HG02973 (cell line): Measurements from ENCODE around the gene CDC6.

ENCODE experiments used
- ATAC-seq: cut with Tn5 transposase; IDR thresholded peaks from one replicate; pipeline ENCODE4 v1.9.1; 2021; ENCODE audit warnings: moderate library complexity; ENCODE audit not compliant: unreplicated experiment

CDC6 gene, protein sequence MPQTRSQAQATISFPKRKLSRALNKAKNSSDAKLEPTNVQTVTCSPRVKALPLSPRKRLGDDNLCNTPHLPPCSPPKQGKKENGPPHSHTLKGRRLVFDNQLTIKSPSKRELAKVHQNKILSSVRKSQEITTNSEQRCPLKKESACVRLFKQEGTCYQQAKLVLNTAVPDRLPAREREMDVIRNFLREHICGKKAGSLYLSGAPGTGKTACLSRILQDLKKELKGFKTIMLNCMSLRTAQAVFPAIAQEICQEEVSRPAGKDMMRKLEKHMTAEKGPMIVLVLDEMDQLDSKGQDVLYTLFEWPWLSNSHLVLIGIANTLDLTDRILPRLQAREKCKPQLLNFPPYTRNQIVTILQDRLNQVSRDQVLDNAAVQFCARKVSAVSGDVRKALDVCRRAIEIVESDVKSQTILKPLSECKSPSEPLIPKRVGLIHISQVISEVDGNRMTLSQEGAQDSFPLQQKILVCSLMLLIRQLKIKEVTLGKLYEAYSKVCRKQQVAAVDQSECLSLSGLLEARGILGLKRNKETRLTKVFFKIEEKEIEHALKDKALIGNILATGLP

DNA sequence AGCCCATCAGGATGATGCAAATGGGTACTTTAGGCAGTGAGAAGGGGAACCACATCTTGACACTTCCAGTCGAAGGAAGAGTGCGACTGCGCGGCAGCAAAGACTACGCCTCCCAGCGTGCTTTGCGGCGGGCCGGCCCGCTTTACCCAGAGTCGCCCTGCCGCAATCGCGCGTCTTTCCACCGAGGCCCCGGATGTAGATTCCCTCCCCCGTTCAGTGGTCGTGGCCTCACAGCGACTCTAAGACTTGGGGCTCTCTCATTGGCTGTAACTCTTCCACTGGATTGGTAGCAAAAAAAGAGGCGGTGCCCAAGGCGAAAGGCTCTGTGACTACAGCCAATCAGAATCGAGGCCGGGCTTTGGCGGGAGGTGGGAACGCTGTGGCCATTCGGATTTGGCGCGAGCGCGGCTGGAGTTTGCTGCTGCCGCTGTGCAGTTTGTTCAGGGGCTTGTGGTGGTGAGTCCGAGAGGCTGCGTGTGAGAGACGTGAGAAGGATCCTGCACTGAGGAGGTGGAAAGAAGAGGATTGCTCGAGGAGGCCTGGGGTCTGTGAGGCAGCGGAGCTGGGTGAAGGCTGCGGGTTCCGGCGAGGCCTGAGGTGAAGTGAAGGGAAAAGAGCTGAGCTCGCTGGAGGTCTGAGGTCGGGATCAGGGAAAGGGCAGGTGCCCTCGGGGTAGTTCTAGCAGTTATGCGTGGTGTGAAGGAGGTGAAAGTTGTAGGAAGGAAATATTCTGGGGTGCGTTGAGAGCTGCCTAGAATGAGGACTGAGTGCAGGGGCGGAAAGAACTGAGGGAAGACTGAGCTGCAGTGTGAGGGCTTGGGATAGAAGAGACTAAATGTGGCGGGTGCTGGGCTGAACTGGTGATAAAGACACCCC is at the start of gene CDC6:
Gene CDC6 (plus strand): TSS at position 386 of the 876 bp plus-strand sequence. CDS start 1,542 bp downstream, outside the sequence.
- ATAC-seq = peak; percentile 82

DNA sequence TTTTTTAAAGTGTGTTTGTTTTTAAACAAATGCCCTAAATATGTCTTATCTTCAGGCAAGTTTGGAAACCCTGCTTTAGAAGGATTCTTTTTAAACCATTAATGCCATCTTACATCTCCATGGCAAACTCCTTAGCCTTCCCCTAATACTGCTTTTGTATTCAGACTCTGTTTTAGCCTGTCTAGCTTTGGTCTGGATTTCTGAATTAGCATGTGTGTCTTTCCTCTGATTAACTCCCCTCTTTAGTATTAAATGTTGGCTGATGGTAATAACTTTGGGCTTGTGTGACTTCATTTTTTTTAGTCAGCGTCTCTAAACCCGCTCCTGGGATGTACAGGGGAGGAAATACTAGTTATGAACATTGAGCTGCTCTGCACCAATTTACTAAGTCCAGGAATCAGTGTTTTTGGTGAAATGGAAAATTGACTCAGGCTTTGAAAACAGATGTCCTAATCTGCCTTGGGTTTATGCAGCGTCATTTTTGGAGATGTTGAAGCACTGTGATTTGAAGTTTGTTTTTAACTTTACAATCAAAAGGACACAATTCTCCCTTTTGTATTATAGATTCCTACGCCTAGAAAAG is 46.3 kb upstream of the CDC6 start:
- ATAC-seq = no peak

DNA sequence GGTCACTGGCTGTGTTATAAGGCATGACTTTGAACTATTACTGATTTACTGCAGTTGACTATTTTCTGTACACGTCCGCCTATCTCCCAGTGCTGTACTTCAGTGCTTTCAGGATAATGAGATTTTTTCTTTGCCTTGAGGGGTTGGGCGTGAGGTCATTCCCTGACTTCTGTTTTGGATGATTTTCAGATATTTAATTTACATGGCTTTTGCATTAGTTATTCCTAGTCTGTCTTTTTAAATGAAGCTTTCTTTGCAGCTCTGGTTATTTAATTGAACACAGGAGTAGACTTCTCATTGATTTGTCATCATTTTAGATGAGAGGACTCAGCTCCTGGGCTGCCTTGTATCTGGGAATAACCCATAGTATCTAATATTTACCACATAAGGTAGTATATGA is 44.9 kb upstream of the CDC6 start:
- no peak for ATAC-seq

DNA sequence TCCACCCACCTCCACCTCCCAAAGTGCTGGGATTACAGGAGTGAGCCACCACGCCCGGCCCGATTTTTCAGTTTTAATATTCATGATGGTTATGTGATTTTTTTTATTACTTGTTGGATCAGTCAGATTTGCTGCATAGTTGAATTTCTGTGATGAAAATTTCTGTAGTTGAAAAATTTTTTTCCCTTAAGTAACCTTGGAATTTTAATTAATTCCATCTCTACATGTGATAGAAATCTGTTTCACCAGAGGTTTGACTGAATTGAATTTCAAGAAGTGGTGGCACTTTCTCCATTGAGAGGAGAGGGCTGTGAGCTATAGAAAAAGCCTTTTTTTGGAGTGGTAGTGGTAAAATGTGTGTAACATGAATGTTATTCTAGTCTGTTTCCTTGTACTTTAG is 43.9 kb upstream of the CDC6 start:
- ATAC-seq = no peak

DNA sequence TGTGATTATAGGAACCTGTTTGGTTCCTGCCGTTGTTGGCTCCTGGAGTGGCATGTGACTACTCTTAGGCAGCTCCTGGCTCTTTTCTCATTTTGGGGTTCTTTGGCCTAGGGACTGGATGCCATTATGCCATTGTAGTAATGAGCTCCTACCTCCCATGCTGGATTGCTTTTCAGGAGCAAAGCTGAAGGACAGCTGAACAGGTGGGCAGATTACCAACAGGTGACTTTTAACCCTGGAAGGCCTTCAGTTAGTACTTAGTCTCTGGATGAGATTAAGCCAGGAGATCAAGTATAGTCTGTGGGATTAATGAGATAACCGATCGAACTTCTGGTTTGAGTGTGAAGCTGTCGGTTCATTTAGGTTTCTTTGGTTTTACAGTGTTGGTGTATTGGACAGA is 43.4 kb upstream of the CDC6 start:
- no peak for ATAC-seq

DNA sequence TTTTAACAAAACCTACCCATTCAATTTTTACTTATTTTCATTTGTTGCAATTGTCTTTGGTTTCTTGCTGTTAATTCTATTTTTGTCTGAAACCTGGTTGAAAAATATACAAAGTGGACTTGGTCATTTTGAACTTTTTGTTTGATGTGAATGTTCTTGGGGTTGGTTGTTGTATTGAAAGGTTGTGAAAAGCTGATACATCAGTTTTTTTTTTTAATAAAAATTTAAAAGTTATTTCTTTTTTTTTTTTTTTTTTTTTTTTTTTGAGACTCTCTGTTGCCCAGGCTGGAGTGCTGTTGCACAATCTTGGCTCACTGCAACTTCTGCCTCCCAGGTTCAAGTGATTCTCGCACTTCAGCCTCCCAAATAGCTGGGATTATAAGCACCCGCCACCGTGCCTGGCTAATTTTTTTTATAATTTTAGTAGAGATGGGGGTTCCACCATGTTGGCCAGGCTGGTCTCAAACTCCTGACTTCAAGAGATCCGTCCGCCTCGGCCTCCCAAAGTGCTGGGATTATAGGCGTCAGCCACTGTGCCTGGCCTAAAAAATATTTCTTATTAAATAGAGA is 39.7 kb upstream of the CDC6 start:
- ATAC-seq = no peak

DNA sequence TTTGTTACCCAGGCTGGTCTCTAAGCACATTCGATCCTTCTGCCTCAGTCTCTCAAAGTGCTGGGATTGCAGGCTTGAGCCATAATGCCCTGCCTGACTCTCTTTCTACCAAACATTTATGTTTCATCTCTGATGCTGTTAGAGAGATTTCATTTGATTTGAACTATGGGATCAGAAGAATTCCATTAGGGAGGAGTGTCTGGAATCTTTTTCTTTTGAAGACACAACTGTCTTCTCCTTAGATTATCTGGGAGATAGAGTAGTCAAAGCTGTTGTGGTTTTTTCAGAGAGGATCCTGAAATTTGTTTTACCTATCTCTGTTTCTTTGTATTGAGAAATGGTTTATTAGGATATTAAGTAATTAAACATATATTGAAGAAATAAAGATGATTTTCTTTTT is 39.2 kb upstream of the CDC6 start:
- no peak for ATAC-seq

DNA sequence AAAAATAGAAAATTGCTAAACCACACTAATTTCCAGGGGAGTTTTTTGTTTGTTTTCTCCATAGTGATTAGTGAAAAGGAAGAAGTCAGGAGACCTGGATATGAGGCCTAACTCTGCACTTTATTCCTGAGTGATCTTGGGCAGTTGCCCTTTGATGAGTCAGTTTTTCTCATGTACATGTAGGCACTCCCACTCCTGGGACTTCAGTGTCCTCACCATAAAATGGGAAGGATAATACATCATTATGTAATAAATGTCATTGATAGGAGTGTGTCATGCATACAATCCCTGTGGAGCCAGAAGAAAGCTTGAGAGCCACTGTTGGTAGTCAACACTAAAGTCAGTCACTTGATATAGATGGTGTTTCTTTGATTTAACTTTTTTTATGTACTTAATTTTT is 36.1 kb upstream of the CDC6 start:
- no peak for ATAC-seq

DNA sequence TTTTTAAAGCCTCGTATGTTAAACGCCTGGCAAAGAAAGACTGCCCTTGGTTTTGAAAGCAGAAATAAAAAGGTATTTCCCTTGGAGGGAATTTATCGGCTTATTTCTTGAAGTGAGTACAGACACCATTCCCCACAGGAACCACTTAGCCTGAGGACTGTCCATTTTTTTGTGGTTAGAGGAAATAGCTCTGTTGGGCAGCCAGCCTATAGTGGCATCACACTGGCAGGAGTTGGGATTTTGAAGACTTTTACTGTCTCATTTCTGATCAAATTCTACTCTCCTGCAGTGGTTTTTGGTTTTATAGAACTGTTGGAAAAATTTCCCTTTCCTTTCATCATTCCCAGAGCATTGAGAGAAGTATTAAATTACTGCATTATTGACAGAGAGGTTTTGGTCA is 34.1 kb upstream of the CDC6 start:
- no peak for ATAC-seq

DNA sequence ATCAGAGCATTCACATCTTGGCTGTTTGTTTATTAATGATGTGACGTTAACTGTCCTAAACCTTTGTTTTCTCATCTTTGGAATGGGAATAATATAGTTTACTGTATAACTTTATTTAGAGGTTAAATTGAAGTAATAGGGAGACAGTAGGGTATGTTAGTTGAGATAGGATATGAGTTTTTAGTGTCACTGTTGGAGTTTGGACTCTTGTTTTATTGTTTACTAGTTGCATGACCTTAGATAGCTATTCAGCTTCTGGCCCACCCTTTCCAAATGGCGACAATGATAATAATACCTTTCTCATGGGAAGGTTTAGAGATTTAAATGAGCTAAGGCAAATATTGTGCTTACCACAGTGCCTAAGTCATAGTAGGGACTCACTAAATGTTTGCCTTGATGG is 28.2 kb upstream of the CDC6 start:
- no peak for ATAC-seq

DNA sequence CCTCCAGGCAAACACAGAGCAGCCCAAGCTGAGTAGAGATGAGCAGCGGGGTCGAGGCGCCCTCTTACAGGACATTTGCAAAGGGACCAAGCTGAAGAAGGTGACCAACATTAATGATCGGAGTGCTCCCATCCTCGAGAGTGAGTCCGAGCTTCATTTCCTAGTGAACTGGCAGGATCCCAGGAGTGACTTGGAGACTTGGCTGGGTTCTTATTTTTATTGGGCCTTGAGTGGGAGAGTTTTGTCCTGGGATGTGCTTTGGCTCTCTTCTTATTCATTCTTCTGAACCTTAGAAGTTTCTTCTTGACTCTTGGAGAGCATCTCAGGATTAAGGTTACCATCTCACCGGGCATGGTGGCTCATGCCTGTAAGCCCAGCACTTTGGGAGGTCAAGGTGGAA is 27.2 kb upstream of the CDC6 start:
- ATAC-seq = no peak

DNA sequence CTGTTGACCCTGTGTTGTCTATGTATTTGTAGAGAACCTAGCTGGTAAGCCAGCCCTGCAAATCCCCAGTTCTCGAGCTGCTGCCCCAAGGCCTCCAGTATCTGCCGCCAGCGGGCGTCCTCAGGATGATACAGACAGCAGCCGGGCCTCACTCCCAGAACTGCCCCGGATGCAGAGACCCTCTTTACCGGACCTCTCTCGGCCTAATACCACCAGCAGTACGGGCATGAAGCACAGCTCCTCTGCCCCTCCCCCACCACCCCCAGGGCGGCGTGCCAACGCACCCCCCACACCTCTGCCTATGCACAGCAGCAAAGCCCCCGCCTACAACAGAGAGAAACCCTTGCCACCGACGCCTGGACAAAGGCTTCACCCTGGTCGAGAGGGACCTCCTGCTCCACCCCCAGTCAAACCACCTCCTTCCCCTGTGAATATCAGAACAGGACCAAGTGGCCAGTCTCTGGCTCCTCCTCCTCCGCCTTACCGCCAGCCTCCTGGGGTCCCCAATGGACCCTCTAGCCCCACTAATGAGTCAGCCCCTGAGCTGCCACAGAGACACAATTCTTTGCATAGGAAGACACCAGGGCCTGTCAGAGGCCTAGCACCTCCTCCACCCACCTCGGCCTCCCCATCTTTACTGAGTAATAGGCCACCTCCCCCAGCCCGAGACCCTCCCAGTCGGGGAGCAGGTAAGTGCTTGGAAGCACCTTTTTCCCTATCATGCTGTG is 23.1 kb upstream of the CDC6 start:
- ATAC-seq = no peak

DNA sequence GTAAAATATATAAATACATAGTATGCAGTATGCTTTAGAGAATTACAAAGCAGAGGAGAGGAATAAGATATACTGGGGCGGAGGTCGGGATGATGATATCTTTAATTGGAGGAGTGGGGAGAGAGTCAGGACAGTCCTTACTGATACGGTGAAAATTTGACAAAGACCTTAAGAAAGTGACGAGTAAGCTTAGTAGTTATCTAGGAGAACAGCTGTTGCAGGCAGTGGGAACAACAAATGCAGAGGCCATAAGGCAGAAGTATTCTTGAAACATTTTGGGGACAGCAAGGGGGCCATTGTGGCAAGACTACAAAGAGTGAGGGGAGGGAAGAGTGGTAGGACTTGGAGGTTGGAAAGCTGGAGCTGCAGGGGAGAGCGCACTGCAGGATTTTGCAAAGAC is 22.3 kb upstream of the CDC6 start:
- no peak for ATAC-seq

DNA sequence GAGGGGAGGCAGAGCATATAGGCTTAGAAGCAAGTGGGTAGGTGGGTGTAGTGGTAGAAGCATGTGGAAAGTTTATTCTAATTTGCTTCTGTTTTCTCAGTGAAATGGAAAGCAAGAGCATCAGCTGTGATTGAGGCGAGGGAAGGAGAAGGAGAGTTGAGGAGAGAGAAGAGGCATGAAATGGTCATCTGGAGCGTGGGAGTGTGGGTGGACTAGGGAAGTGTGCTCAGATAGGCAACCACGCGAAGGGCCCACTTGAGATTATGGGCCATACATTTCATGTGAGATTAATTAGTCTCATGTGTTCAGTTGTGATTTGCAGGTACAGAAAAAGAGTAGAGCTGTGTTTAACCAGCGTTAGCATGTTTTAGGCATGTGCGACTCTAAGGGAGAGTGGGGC is 20.8 kb upstream of the CDC6 start:
- ATAC-seq = no peak

DNA sequence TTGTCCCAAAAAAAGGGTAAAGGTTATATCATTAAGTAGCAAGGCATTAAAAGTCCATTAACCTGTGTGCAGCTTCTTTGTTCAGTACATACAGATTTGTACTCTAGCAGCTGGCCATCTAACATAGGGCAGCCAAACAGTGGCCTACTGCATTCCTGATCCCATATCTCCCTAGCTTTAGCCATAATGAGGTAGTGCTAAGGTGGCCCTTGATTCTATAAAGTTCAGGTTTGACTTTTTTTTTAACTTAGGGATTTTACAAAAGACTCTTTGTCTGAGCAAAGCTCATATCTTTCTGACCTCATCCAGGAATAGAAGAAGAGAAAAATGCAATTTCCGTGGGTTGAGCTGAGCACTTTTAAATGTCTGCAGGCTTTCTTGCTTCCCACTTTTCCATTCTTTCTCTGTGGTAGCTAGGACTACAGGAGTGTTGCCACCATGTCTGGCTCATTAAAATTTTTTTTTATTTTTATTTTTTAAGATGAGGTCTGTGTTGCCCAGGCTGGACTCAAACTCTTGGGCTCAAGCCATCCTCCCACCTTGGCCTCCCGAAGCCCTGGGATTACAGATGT is 19.5 kb upstream of the CDC6 start:
- ATAC-seq = no peak

DNA sequence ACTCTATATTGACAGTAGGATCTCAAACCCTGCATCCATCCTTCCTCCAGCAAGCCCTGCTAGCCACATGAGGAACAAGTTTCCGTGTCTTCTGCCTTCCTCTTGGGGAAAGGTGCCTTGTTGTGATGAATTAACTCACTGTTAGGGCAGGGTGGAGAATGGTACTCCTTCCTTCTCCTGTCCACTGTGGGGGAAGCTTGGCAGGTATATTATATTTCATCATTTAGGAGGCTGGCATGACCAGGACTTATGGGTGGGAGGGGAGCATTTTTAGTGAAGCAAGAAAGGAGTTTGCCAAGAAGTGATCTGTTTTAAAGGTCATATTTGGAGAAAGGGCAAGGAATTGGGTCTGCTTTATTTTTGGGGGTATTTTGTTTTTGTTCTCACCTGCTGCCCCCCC is 9.3 kb upstream of the CDC6 start:
- no peak for ATAC-seq

DNA sequence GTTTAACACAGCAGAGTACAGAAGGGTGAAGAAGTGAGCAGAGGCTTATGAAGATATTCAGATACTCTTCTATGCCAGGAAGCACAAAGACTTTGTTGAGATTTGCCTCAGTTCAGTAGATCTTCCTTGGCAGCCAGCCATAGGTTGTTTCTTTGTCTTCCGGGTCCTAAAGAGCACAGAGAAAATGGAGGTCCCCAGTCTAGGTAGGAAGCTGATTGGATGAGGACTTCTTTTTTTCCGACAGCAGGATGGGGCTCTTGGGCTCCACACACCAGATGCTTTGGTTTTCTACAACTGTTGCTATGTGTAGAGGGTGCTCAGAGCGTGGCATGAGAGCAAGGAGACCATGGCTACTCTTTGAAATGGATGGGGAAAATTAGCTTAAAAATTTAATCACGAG is 8.3 kb upstream of the CDC6 start:
- no peak for ATAC-seq

DNA sequence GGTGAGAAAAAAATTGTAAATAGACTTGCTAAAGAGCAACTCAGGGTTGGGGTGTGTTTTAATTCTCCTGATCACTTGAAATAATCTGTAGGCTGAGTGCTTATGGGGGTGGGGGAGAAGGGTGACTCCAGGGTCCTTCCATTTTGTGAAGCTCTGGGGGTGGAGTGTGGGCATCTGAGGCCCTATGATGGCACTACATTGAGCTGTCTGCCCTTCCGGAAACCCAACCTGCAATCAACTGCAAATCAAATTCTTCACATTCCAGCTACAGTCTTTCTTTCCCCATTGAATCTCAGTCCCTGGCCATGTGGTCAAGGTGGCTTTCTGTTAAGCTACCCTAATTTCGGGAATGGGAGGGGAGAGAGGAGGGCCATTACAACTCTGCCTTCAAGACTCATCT is 6.0 kb upstream of the CDC6 start:
- ATAC-seq = no peak

DNA sequence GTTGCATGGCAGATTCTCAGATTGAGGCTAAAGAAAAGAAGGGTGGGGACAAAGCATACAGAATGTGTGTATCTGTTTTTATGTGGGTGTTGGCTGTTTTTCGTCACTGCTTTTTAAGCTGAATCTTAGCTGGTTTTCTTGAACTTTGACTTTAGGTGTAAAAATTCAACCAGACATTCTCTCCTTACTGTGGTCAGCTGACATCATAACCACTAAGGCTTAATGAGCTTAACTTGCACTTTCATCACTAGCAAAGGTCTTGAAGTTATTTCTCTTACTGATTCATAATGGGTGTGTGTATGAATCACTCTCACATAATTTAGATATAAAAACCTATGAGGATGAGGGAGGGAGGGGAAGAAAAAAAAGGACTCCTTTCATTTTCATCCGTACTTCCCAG is 4.0 kb upstream of the CDC6 start:
- ATAC-seq = no peak

DNA sequence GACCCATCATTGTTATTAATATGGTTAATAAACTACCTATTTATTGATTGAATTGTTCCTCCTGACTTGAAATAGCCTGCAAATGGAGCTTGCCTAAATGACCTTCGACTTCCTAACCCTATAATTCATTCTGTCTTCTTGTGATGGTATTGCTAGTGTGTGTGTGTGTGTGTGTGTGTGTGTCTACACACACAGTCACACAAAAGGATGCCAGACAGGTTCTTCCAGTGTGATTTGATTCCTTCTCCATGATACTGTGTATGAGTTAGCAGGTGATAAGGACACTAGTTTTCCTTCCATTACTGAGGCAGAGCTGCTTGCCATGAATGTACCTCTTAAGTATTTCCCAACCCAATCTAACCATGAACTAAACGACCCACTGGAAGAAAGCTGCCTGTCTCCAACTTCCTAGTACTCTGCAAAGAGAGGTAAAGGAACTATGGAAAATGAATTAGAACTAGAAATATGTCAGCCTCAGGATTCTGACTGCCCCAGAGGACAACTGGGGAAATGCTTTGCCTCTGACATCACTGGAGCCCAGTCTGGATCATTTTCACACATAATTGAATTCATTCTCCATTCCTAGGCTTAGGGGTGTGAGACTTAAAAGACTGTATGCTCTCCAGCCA is 3.5 kb upstream of the CDC6 start:
- ATAC-seq = no peak
